ENCODE measurements around the gene ITGB5. TPM values are rescaled to one million over a fixed set of nuclear protein-coding genes. Genes with fewer than 3 reads are reported as not detected.

ITGB5 gene
- total and polyA plus RNA-seq, 2 donors (not counting 1 experiment from before 2014, with no cell fraction given), result 0.15 to 0.54 TPM

- Histone ChIP-seq H3K4me1 (ENCODE audit: control insufficient read depth in 2 of 2, insufficient read depth in 2 of 2, low read length in 2 of 2) (peaks cover 6 to 10% of the 10 kb centered on the region in 2 donors), H3K36me3 (replicated peaks in 1 of 2; ENCODE audit: control extremely low read depth in 1 of 2, control insufficient read depth in 1 of 2, extremely low read depth in 1 of 2, insufficient read depth in 2 of 2, low read length in 1 of 2) (no peaks in the 10 kb centered on the region), H3K4me2 (replicated peaks; ENCODE audit: low read depth, low read length, poor library complexity, severe bottlenecking) (no peak overlapping the region), H3K27ac (ENCODE audit: low read length in 2 of 2) (no peak overlapping the region), H3K9ac (ENCODE audit: low read length) (no peak overlapping the region), H3K27me3 (replicated peaks in 1 of 4; ENCODE audit: control extremely low read depth in 1 of 4, control insufficient read depth in 3 of 4, insufficient read depth in 4 of 4, low read length in 3 of 4) (peaks cover 0 to 28% (median 0%) of the 10 kb centered on the region in 4 experiments), H4K20me1 (ENCODE audit: control insufficient read depth, insufficient read depth, low read length, poor library complexity, severe bottlenecking) (no peaks in the 10 kb centered on the region), H3K9me3 (ENCODE audit: control extremely low read depth in 1 of 3, control insufficient read depth in 2 of 3, insufficient read depth in 1 of 3, low read length in 2 of 3) (no peaks in the 10 kb centered on the region), H3K79me2 (ENCODE audit: control insufficient read depth, insufficient read depth, low read length) (no peaks in the 10 kb centered on the region), H2AFZ (ENCODE audit: insufficient read depth, low read depth, low read length, poor library complexity, severe bottlenecking) (no peak overlapping the region), H3K4me3 (ENCODE audit: control extremely low read depth in 1 of 5, extremely low read depth in 1 of 5, insufficient read depth in 1 of 5, low read depth in 2 of 5, low read length in 4 of 5) (no peak overlapping the region)
- CTCF ChIA-PET, result no interaction called here
- peaks cover 41% of the 10 kb centered on the region for H3K27me3 Mint-ChIP-seq
- H3K4me3 Mint-ChIP-seq, result no peak overlapping the region
- H3K9me3 Mint-ChIP-seq (ENCODE audit: insufficient read depth), result no peaks in the 10 kb centered on the region
- POLR2A ChIA-PET, result no interaction called here
- peaks cover 8% of the 10 kb centered on the region for H3K4me1 Mint-ChIP-seq
- TF ChIP-seq, protein P1, sequence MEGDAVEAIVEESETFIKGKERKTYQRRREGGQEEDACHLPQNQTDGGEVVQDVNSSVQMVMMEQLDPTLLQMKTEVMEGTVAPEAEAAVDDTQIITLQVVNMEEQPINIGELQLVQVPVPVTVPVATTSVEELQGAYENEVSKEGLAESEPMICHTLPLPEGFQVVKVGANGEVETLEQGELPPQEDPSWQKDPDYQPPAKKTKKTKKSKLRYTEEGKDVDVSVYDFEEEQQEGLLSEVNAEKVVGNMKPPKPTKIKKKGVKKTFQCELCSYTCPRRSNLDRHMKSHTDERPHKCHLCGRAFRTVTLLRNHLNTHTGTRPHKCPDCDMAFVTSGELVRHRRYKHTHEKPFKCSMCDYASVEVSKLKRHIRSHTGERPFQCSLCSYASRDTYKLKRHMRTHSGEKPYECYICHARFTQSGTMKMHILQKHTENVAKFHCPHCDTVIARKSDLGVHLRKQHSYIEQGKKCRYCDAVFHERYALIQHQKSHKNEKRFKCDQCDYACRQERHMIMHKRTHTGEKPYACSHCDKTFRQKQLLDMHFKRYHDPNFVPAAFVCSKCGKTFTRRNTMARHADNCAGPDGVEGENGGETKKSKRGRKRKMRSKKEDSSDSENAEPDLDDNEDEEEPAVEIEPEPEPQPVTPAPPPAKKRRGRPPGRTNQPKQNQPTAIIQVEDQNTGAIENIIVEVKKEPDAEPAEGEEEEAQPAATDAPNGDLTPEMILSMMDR (IDR thresholded peaks at IDR 0.05), result no peak
- no peak overlapping the region for H3K27ac Mint-ChIP-seq
- 85% methylated on average over 5 of the region's 6 CpGs for WGBS (ENCODE audit: insufficient coverage)
- ATAC-seq (ENCODE audit: low read depth) (no peak), DNase-seq (no peak)
- intact Hi-C loops (cut with micrococcal nuclease), result no loop called here
Observed at GRCh38 chr3:124837730-124838186, 49.4 kb downstream of the ITGB5 start.

- Histone ChIP-seq H3K36me3 (replicated peaks in 1 of 2; ENCODE audit: control extremely low read depth in 1 of 2, control insufficient read depth in 1 of 2, extremely low read depth in 1 of 2, insufficient read depth in 2 of 2, low read length in 1 of 2) (no peaks in the 10 kb centered on the region), H3K4me1 (ENCODE audit: control insufficient read depth in 2 of 2, insufficient read depth in 2 of 2, low read length in 2 of 2) (peaks cover 6 to 10% of the 10 kb centered on the region in 2 donors), H3K9me3 (ENCODE audit: control extremely low read depth in 1 of 3, control insufficient read depth in 2 of 3, insufficient read depth in 1 of 3, low read length in 2 of 3) (no peaks in the 10 kb centered on the region), H3K4me3 (ENCODE audit: control extremely low read depth in 1 of 5, extremely low read depth in 1 of 5, insufficient read depth in 1 of 5, low read depth in 2 of 5, low read length in 4 of 5) (no peak overlapping the region), H3K27me3 (replicated peaks in 1 of 4; ENCODE audit: control extremely low read depth in 1 of 4, control insufficient read depth in 3 of 4, insufficient read depth in 4 of 4, low read length in 3 of 4) (peaks cover 0 to 28% (median 2%) of the 10 kb centered on the region in 4 experiments), H3K9ac (ENCODE audit: low read length) (no peak overlapping the region), H2AFZ (ENCODE audit: insufficient read depth, low read depth, low read length, poor library complexity, severe bottlenecking) (no peak overlapping the region), H3K79me2 (ENCODE audit: control insufficient read depth, insufficient read depth, low read length) (no peaks in the 10 kb centered on the region), H3K4me2 (replicated peaks; ENCODE audit: low read depth, low read length, poor library complexity, severe bottlenecking) (no peak overlapping the region), H4K20me1 (ENCODE audit: control insufficient read depth, insufficient read depth, low read length, poor library complexity, severe bottlenecking) (no peaks in the 10 kb centered on the region), H3K27ac (ENCODE audit: low read length in 2 of 2) (no peak overlapping the region)
- intact Hi-C loops (cut with micrococcal nuclease), result no loop called here
- CTCF ChIA-PET, result no interaction called here
- DNase-seq (no peak), ATAC-seq (ENCODE audit: low read depth) (no peak)
- POLR2A ChIA-PET, result no interaction called here
- H3K4me3 Mint-ChIP-seq, result no peak overlapping the region
- peaks cover 8% of the 10 kb centered on the region for H3K4me1 Mint-ChIP-seq
- WGBS (ENCODE audit: insufficient coverage), result 90% methylated on average over 2 of the region's 2 CpGs
- no peaks in the 10 kb centered on the region for H3K9me3 Mint-ChIP-seq (ENCODE audit: insufficient read depth)
- no peak for TF ChIP-seq EZH2 (IDR thresholded peaks at IDR 0.05; ENCODE audit: borderline replicate concordance, insufficient read depth, low read depth, low read length, poor library complexity, severe bottlenecking)
- TF ChIP-seq, protein P1 (IDR thresholded peaks at IDR 0.05), result no peak
- H3K27ac Mint-ChIP-seq, result no peak overlapping the region
- H3K27me3 Mint-ChIP-seq, result peaks cover 40% of the 10 kb centered on the region
Observed at GRCh38 chr3:124837065-124837464, 50.1 kb downstream of the ITGB5 start.
